Caco-2 (cell line): ENCODE measurements around the gene RNF182. TPM values are rescaled to one million over a fixed set of nuclear protein-coding genes. Genes with fewer than 3 reads are reported as not detected.

Experiments
- BruUV-seq: library from RNA; stranded (reverse); fragments of 400-500 nt; replicated peaks from 2 replicates; lab custom pipeline; 2021; lab: Mats Ljungman, UMichigan
- CTCF ChIA-PET: fragments of 300-600 bp; sonication (Branson Sonifier 250); formaldehyde crosslinking; loops from one replicate; lab custom pipeline; 2022; ENCODE audit warnings: antibody characterized with exemption; lab: Charles Lee
- POLR2A ChIA-PET: fragments of 300-600 bp; sonication (Branson Sonifier 250); formaldehyde crosslinking; loops from one replicate; lab custom pipeline; 2022; ENCODE audit warnings: antibody characterized with exemption; lab: Charles Lee
- DNase-seq, 2 experiments: peaks; one replicate each; pipeline versions ENCODE4 v3.0.0 to v3.0.0-alpha.2; 2020 to 2022
- H3K27me3 ChIP-seq: replicated peaks from 2 replicates; pipeline ENCODE4 v1.6.0; 2011; ENCODE audit warnings: low read length; ENCODE audit not compliant: control insufficient read depth, insufficient read depth
- H3K36me3 ChIP-seq: 2 replicates; pipeline ENCODE4 v1.5.1; 2011; ENCODE audit warnings: low read length; ENCODE audit not compliant: control insufficient read depth, insufficient read depth
- H3K4me1 ChIP-seq: fragments of 250-450 bp; sonication (Bioruptor Pico); 2 replicates; pipeline ENCODE4 v1.5.1; 2020; ENCODE audit warnings: mild to moderate bottlenecking
- H3K4me3 ChIP-seq: 2 replicates; pipeline ENCODE4 v1.5.1; 2011; ENCODE audit warnings: low read depth, mild to moderate bottlenecking, control low read depth, low read length
- H3K9me3 ChIP-seq: fragments of 250-450 bp; sonication (Bioruptor Pico); 2 replicates; pipeline ENCODE4 v1.5.1; 2020; ENCODE audit warnings: mild to moderate bottlenecking, moderate library complexity
- H3K27ac Mint-ChIP-seq: one replicate; pipeline ENCODE4 v1.8.0; 2022; ENCODE audit warnings: mixed read lengths; ENCODE audit not compliant: unreplicated experiment
- H3K27me3 Mint-ChIP-seq: one replicate; pipeline ENCODE4 v1.8.0; 2022; ENCODE audit warnings: mixed read lengths; ENCODE audit not compliant: insufficient read depth, unreplicated experiment
- H3K36me3 Mint-ChIP-seq: one replicate; pipeline ENCODE4 v1.8.0; 2022; ENCODE audit warnings: mild to moderate bottlenecking, mixed read lengths; ENCODE audit not compliant: insufficient read depth, unreplicated experiment
- H3K4me1 Mint-ChIP-seq: one replicate; pipeline ENCODE4 v1.8.0; 2022; ENCODE audit warnings: low read depth, mixed read lengths; ENCODE audit not compliant: unreplicated experiment
- H3K4me3 Mint-ChIP-seq: one replicate; pipeline ENCODE4 v1.8.0; 2022; ENCODE audit warnings: mild to moderate bottlenecking, moderate library complexity, mixed read lengths; ENCODE audit not compliant: unreplicated experiment
- H3K9me3 Mint-ChIP-seq: one replicate; pipeline ENCODE4 v1.8.0; 2022; ENCODE audit warnings: mixed read lengths; ENCODE audit not compliant: unreplicated experiment
- CTCF ChIP-seq, 2 experiments: fragments of 200-600 bp in 1 of 2; IDR thresholded peaks; 1 replicate in 1 of 2; 2 replicates in 1 of 2; pipeline versions ENCODE4 v1.5.1 to v1.8.0; 2011 to 2022; ENCODE audit warnings: antibody characterized with exemption in 1 of 2, control low read depth in 1 of 2, inconsistent platforms in 1 of 2, low read depth in 1 of 2, low read length in 1 of 2, mild to moderate bottlenecking in 1 of 2, moderate library complexity in 1 of 2; ENCODE audit not compliant: insufficient read depth in 1 of 2, severe bottlenecking in 1 of 2, unreplicated experiment in 1 of 2
- intact Hi-C: fragments of 100-400 bp; cut with micrococcal nuclease; formaldehyde crosslinking; loops from one replicate; pipeline ENCODE4 v1.10.0; 2022; ENCODE audit not compliant: unreplicated experiment
- total RNA-seq: library from RNA; stranded (reverse); gene quantifications from 2 replicates; pipeline ENCODE4 v1.2.3, GENCODE V29; 2022

Gene RNF182
- total RNA-seq, 1 experiment from 2014 or later: 0.39 TPM

- H3K4me1 Mint-ChIP-seq: no peaks in the 10 kb centered on the region
- peaks cover 9% of the 10 kb centered on the region for H3K9me3 Mint-ChIP-seq
- H3K36me3 ChIP-seq: no peaks in the 10 kb centered on the region
- BruUV-seq: no TSS peak
- no peaks in the 10 kb centered on the region for H3K27me3 ChIP-seq
- H3K4me3 Mint-ChIP-seq: no peak overlapping the region
- no peak for DNase-seq
- no peaks in the 10 kb centered on the region for H3K36me3 Mint-ChIP-seq
- no peaks in the 10 kb centered on the region for H3K9me3 ChIP-seq
- intact Hi-C loops: no loop called here
- no peak overlapping the region for H3K4me3 ChIP-seq
- CTCF ChIA-PET: no interaction called here
- POLR2A ChIA-PET: no interaction called here
- TF ChIP-seq CTCF (IDR thresholded peaks at IDR 0.05; ENCODE audit: insufficient read depth in 1 of 2, low read depth in 1 of 2, low read length in 1 of 2, severe bottlenecking in 1 of 2, unreplicated experiment in 1 of 2): no peak
- peaks cover 12% of the 10 kb centered on the region for H3K27me3 Mint-ChIP-seq
- no peaks in the 10 kb centered on the region for H3K4me1 ChIP-seq
- no peak overlapping the region for H3K27ac Mint-ChIP-seq
These were observed 76.1 kb downstream of the RNF182 start for GRCh38 chr6:14000901-14001300.

- Histone ChIP-seq H3K27me3 (no peaks in the 10 kb centered on the region), H3K9me3 (no peaks in the 10 kb centered on the region), H3K4me1 (no peaks in the 10 kb centered on the region), H3K4me3 (no peak overlapping the region), H3K36me3 (no peaks in the 10 kb centered on the region)
- H3K4me3 Mint-ChIP-seq: no peak overlapping the region
- no TSS peak for BruUV-seq
- no peak overlapping the region for H3K27ac Mint-ChIP-seq
- TF ChIP-seq CTCF (IDR thresholded peaks at IDR 0.05; ENCODE audit: insufficient read depth in 1 of 2, low read depth in 1 of 2, low read length in 1 of 2, severe bottlenecking in 1 of 2, unreplicated experiment in 1 of 2): no peak
- peaks cover 13% of the 10 kb centered on the region for H3K27me3 Mint-ChIP-seq
- intact Hi-C loops: no loop called here
- DNase-seq: no peak
- CTCF ChIA-PET: no interaction called here
- H3K36me3 Mint-ChIP-seq: no peaks in the 10 kb centered on the region
- H3K4me1 Mint-ChIP-seq: no peaks in the 10 kb centered on the region
- POLR2A ChIA-PET: no interaction called here
- H3K9me3 Mint-ChIP-seq: peaks cover 9% of the 10 kb centered on the region
These were observed 76.7 kb downstream of the RNF182 start for GRCh38 chr6:14001329-14002012.

GRCh38 chr6:14002176-14002947, 77.6 kb downstream of the RNF182 start:
- no peak for DNase-seq
- ChIA-PET CTCF (no interaction called here), POLR2A (no interaction called here)
- Histone ChIP-seq H3K27me3 (no peaks in the 10 kb centered on the region), H3K4me1 (no peaks in the 10 kb centered on the region), H3K36me3 (no peaks in the 10 kb centered on the region), H3K4me3 (no peak overlapping the region), H3K9me3 (no peaks in the 10 kb centered on the region)
- peaks cover 8% of the 10 kb centered on the region for H3K9me3 Mint-ChIP-seq
- intact Hi-C loops: no loop called here
- no peak for TF ChIP-seq CTCF (IDR thresholded peaks at IDR 0.05; ENCODE audit: insufficient read depth in 1 of 2, low read depth in 1 of 2, low read length in 1 of 2, severe bottlenecking in 1 of 2, unreplicated experiment in 1 of 2)
- H3K27me3 Mint-ChIP-seq: peaks cover 16% of the 10 kb centered on the region
- H3K4me3 Mint-ChIP-seq: no peak overlapping the region
- BruUV-seq: no TSS peak
- H3K27ac Mint-ChIP-seq: no peak overlapping the region
- no peaks in the 10 kb centered on the region for H3K36me3 Mint-ChIP-seq
- H3K4me1 Mint-ChIP-seq: no peaks in the 10 kb centered on the region
